PC-3 (cell line): ENCODE results near the gene GPS1.

Experiments used
- CTCF ChIP-seq: fragments of 300-600 bp; sonication (generic); conservative IDR thresholded peaks from 2 replicates; pipeline ENCODE4 v1.5.1; 2017; ENCODE audit warnings: antibody characterized with exemption, low read depth, mild to moderate bottlenecking, low read length
- EZH2phosphoT487 ChIP-seq: fragments of 300-600 bp; sonication (generic); IDR thresholded peaks from 2 replicates; pipeline ENCODE4 v1.6.1; 2018; ENCODE audit warnings: mild to moderate bottlenecking, antibody characterized with exemption, low read length, borderline replicate concordance

- TF ChIP-seq CTCF, result no peak
- TF ChIP-seq EZH2phosphoT487, result no peak
Measured at GRCh38 chr17:82103553-82104451, 52.1 kb downstream of the GPS1 start.
